OCI-LY7 (cell line): ENCODE results near the gene CFAP57. TPM values are rescaled to one million over a fixed set of nuclear protein-coding genes. Genes with fewer than 3 reads are reported as not detected.
"Not testable (repeated sequence)": the region's sequence is repeated elsewhere in the genome, so short reads cannot be mapped to it uniquely, and the experiment has no call there.

ENCODE experiments used
- BruUV-seq: library from RNA; stranded (reverse); fragments of 400-500 nt; replicated peaks from 2 replicates; lab custom pipeline; 2021; lab: Mats Ljungman, UMichigan
- CTCF ChIA-PET: fragments of 300-600 bp; sonication (Branson Sonifier 250); formaldehyde crosslinking; loops from one replicate; lab custom pipeline; 2022; ENCODE audit warnings: antibody characterized with exemption; ENCODE audit not compliant: unreplicated experiment; lab: Charles Lee
- POLR2A ChIA-PET: fragments of 300-600 bp; sonication (Branson Sonifier 250); formaldehyde crosslinking; loops from one replicate; lab custom pipeline; 2022; ENCODE audit warnings: antibody characterized with exemption; lab: Charles Lee
- DNase-seq: peaks from one replicate; pipeline ENCODE4 v3.0.0-alpha.2; 2015; ENCODE audit warnings: low spot score
- H2AFZ ChIP-seq: fragments of 200-600 bp; sonication (generic), shearing (Covaris generic); 2 replicates; pipeline ENCODE4 v1.6.1; 2014; ENCODE audit warnings: mild to moderate bottlenecking, antibody characterized with exemption, low read length, moderate library complexity
- H3K27ac ChIP-seq: fragments of 200-600 bp; sonication (generic); 2 replicates; pipeline ENCODE4 v1.5.1; 2014; ENCODE audit warnings: mixed run types, low read depth, mild to moderate bottlenecking, moderate library complexity, low read length, inconsistent platforms; ENCODE audit not compliant: poor library complexity, severe bottlenecking
- H3K36me3 ChIP-seq: fragments of 200-600 bp; sonication (generic); 2 replicates; pipeline ENCODE4 v1.6.1; 2014; ENCODE audit warnings: mild to moderate bottlenecking, antibody characterized with exemption, low read length, moderate library complexity, mixed read lengths; ENCODE audit not compliant: insufficient read depth
- H3K4me1 ChIP-seq: fragments of 200-600 bp; sonication (generic); 2 replicates; pipeline ENCODE4 v1.5.1; 2014; ENCODE audit warnings: mild to moderate bottlenecking, low read length; ENCODE audit not compliant: insufficient read depth, poor library complexity, severe bottlenecking
- H3K4me2 ChIP-seq: fragments of 200-600 bp; sonication (generic); 2 replicates; pipeline ENCODE4 v1.6.1; 2014; ENCODE audit warnings: mild to moderate bottlenecking, low read length
- H3K4me3 ChIP-seq: fragments of 200-600 bp; sonication (generic); 2 replicates; pipeline ENCODE4 v1.5.1; 2014; ENCODE audit warnings: mild to moderate bottlenecking, low read depth, low read length; ENCODE audit not compliant: poor library complexity, severe bottlenecking
- H3K79me2 ChIP-seq: fragments of 200-600 bp; sonication (generic); 2 replicates; pipeline ENCODE4 v1.6.1; 2016; ENCODE audit warnings: low read depth, mild to moderate bottlenecking, low read length, moderate library complexity, mixed read lengths; ENCODE audit not compliant: insufficient read depth
- H3K9me2 ChIP-seq: fragments of 200-600 bp; sonication (generic); 2 replicates; pipeline ENCODE4 v1.6.1; 2016; ENCODE audit warnings: mild to moderate bottlenecking, low read length, mixed read lengths; ENCODE audit not compliant: insufficient read depth
- H3K9me3 ChIP-seq: fragments of 200-600 bp; sonication (generic); 2 replicates; pipeline ENCODE4 v1.6.1; 2014; ENCODE audit warnings: mild to moderate bottlenecking, mixed run types, low read length, mixed read lengths
- H4K20me1 ChIP-seq: fragments of 200-600 bp; sonication (generic); 2 replicates; pipeline ENCODE4 v1.6.1; 2014; ENCODE audit warnings: mild to moderate bottlenecking, antibody characterized with exemption, low read length, moderate library complexity, mixed read lengths; ENCODE audit not compliant: insufficient read depth
- CTCF ChIP-seq: fragments of 200-600 bp; sonication (generic); conservative IDR thresholded peaks from 2 replicates; pipeline ENCODE4 v1.5.1; 2014; ENCODE audit warnings: mild to moderate bottlenecking, antibody characterized with exemption, low read length, moderate library complexity, mixed read lengths
- EZH2phosphoT487 ChIP-seq: fragments of 200-600 bp; sonication (generic); IDR thresholded peaks from 2 replicates; pipeline ENCODE4 v1.6.1; 2018; ENCODE audit warnings: low read depth, borderline replicate concordance, mild to moderate bottlenecking, mixed run types, antibody characterized with exemption, low read length, moderate library complexity, mixed read lengths
- intact Hi-C: fragments of 100-400 bp; cut with micrococcal nuclease; formaldehyde crosslinking; loops from one replicate; pipeline ENCODE4 v1.10.0; 2022; ENCODE audit not compliant: unreplicated experiment
- total RNA-seq, 2 experiments: library from RNA; depleted of rRNA in 1 of 2; stranded (reverse); fragments of >200 nt in 1 of 2; shearing (Covaris generic) in 1 of 2; gene quantifications; 2 replicates each; pipeline ENCODE4 v1.2.3, GENCODE V29; 2014 to 2022

Gene CFAP57
- total RNA-seq, 2 experiments from 2014 or later: 0.17 TPM; not detected in 1

GRCh38 chr1:43206600-43207228 is 34.6 kb downstream of the CFAP57 start:
- intact Hi-C loops: no loop called here
- ChIA-PET CTCF (no interaction called here), POLR2A (no interaction called here)
- no peaks in the 10 kb centered on the region for H3K79me2 ChIP-seq
- no peaks in the 10 kb centered on the region for H4K20me1 ChIP-seq
- H3K4me2 ChIP-seq: no peak overlapping the region
- no peaks in the 10 kb centered on the region for H3K9me3 ChIP-seq
- no peak for TF ChIP-seq EZH2phosphoT487
- TF ChIP-seq CTCF: no peak
- H3K27ac ChIP-seq: no peak overlapping the region
- H2AFZ ChIP-seq: no peak overlapping the region
- no peak overlapping the region for H3K4me3 ChIP-seq
- no peaks in the 10 kb centered on the region for H3K4me1 ChIP-seq
- H3K9me2 ChIP-seq: no peaks in the 10 kb centered on the region
- BruUV-seq: no TSS peak
- DNase-seq: no peak
- H3K36me3 ChIP-seq: no peaks in the 10 kb centered on the region

GRCh38 chr1:43207229-43207853 is 35.2 kb downstream of the CFAP57 start:
- BruUV-seq: no TSS peak

GRCh38 chr1:43208277-43208676 is 36.1 kb downstream of the CFAP57 start:
- H3K79me2 ChIP-seq, BruUV-seq, H3K4me3 ChIP-seq, H3K36me3 ChIP-seq, CTCF ChIA-PET, H3K4me1 ChIP-seq, POLR2A ChIA-PET, H3K9me2 ChIP-seq, DNase-seq, H2AFZ ChIP-seq, H3K4me2 ChIP-seq, H4K20me1 ChIP-seq, intact Hi-C loops, H3K27ac ChIP-seq, H3K9me3 ChIP-seq: not testable (repeated sequence)

More at GRCh38 chr1:43207229-43207853, 35.2 kb downstream of the CFAP57 start:
- POLR2A ChIA-PET: no interaction called here
- Histone ChIP-seq H3K36me3 (no peaks in the 10 kb centered on the region), H4K20me1 (no peaks in the 10 kb centered on the region), H3K79me2 (no peaks in the 10 kb centered on the region), H3K4me2 (no peak overlapping the region), H3K9me2 (no peaks in the 10 kb centered on the region), H3K4me3 (no peak overlapping the region), H3K27ac (no peak overlapping the region), H3K4me1 (no peaks in the 10 kb centered on the region), H3K9me3 (no peaks in the 10 kb centered on the region), H2AFZ (no peak overlapping the region)
- CTCF ChIA-PET: interaction anchor here (0.5 kb wide), 1 partner anchor 175 kb away, joined by 6 read pairs; no protein-coding TSS in a partner anchor
- intact Hi-C loops: no loop called here
- no peak for TF ChIP-seq CTCF
- no peak for TF ChIP-seq EZH2phosphoT487
- no peak for DNase-seq
